Stimulated activated naive B cell treated with anti-CD40 and anti-IgM and Interleukin-4, amounts not matched to agents 10 μg/mL and 1 μg/mL and 100 μg/mL, for 72 hours (primary cell): ENCODE data around the gene MIDN.

Experiments used
- ATAC-seq, 2 donors: fragments of 150-1000 bp; cut with Tn5 transposase; replicated peaks; 2 replicates each; pipeline ENCODE4 v1.10.0; 2021; ENCODE audit warnings: moderate library complexity in 1 of 2
- DNase-seq: peaks from one replicate; pipeline ENCODE4 v3.0.0; 2021
- H3K27ac Mint-ChIP-seq: one replicate; pipeline ENCODE4 v1.8.0; 2022; ENCODE audit warnings: mild to moderate bottlenecking, mixed read lengths
- H3K27me3 Mint-ChIP-seq, 2 donors: one replicate each; pipeline ENCODE4 v1.8.0; 2022; ENCODE audit warnings: mixed read lengths in 2 of 2
- H3K36me3 Mint-ChIP-seq, 2 donors: one replicate each; pipeline ENCODE4 v1.8.0; 2022; ENCODE audit warnings: mixed read lengths in 2 of 2, mild to moderate bottlenecking in 1 of 2
- H3K4me1 Mint-ChIP-seq, 2 donors: one replicate each; pipeline ENCODE4 v1.8.0; 2022; ENCODE audit warnings: mixed read lengths in 2 of 2, mild to moderate bottlenecking in 1 of 2
- H3K4me3 Mint-ChIP-seq, 2 donors: one replicate each; pipeline ENCODE4 v1.8.0; 2022; ENCODE audit warnings: mild to moderate bottlenecking in 2 of 2, mixed read lengths in 2 of 2, moderate library complexity in 1 of 2
- H3K9me3 Mint-ChIP-seq, 2 donors: one replicate each; pipeline ENCODE4 v1.8.0; 2022; ENCODE audit warnings: mixed read lengths in 2 of 2, mild to moderate bottlenecking in 1 of 2

MIDN gene

DNA sequence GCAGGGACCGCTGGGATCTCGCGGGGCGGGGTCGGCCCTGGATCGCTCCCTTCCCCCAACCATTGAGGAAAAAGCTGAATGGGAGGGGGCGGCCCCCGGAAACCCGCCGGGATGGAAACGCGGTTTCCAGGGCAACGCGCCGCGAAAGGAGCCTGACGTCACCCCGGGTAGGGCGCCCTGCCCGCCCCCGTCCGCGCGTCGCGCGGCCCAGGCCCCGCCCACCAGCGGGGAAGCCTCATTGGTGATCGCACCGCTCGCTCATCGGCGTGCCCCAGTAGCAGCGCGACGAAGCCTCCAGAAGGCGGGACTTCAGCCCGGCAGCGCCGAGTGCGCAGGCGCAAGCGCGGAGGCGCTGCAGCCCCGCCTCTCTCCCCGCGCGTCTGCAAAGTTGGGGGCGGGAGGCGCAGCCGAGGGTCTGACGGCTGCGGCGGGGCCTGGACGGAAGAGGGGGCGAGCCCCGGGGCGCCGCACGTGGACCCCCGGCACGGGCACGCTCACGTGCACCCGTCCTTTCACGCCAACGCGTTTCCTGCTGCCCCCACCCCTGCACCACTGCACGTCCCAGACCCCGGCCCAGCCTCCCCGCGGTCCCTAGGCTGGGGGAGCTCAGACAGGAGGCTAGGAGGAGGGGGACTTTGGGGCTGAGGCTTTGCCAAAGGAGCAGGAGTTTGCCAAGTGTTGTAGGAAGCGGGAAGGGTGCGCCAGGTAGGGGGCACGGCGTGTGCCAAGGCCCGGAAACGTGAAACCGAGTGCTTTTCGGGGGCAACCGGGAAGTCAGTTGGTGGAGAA, 12.6 kb downstream of the MIDN start:
- H3K27ac Mint-ChIP-seq = peak overlapping the region; percentile 98

DNA sequence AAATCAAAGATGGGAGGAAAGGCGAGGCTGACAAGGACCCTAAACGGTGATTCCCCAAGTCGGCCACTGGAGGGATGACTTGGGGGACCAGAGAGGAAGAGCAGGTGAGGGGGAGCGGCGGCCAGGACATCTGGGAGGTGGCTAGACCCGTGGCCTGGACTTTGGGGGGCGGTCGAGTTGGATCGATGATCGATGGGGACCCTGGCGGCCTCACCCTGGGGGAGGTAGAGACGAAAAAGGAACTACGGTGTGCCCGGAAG, 13.1 kb downstream of the MIDN start:
- DNase-seq (no peak), ATAC-seq (no peak)
- Mint-ChIP-seq H3K4me3 (peak overlapping the region; percentile 92 to 97), H3K27me3 (no peaks in the 10 kb centered on the region), H3K36me3 (peaks cover 21 to 34% of the 10 kb centered on the region in 2 donors), H3K9me3 (no peaks in the 10 kb centered on the region), H3K4me1 (peaks cover 58 to 85% of the 10 kb centered on the region in 2 donors), H3K27ac (peak overlapping the region; percentile 98)

More for the DNA sequence above, 12.6 kb downstream of the MIDN start:
- ATAC-seq (peak; percentile 65 to 72), DNase-seq (peak; percentile 98)
- Mint-ChIP-seq H3K9me3 (no peaks in the 10 kb centered on the region), H3K4me3 (peak overlapping the region; percentile 92 to 97), H3K36me3 (peaks cover 21 to 34% of the 10 kb centered on the region in 2 donors), H3K4me1 (peaks cover 55 to 83% of the 10 kb centered on the region in 2 donors), H3K27me3 (no peaks in the 10 kb centered on the region)

DNA sequence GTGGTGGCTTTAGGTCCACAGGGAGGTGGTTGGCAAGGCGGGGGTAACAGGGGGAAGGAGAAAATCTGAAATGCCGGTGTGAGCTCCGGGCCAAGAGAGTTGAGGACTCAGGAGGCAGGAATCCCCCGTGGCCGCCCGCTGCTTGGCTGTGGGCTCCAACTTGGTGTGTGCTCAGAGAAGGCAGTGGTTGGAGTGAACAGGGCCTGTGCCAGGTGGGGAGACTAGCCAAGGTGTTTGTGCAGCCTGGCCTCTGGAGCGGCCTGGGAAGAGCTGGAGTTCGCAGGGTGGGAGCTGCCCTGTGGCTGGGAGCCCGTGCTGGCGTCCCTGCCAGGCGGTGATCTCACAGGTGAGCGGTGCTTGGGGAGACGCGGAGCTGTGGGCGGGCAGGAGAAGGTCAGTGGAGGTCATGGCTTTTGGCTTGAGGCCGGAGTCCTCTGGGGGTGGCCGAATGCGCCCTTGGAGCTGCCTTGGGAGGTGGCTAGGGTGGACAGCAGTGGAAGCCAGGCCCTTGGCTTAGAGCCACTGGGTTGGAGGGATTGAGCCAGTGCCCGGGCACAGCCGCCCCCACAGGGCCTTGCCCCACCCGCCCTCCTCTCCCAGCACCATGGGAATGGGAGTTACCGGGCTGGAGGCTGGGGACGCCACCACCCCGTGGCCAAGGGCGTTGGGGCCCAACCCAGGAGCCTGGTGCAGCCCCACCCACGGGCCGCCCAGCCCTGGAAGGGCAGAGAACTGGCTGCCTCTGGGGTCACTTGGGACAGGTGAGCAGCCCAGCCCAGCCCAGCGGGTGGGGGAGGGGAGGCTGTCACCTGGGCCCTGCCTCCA, 13.6 kb downstream of the MIDN start:
- Mint-ChIP-seq H3K4me3 (peak overlapping the region; percentile 92 to 97), H3K4me1 (peaks cover 59 to 86% of the 10 kb centered on the region in 2 donors)

DNA sequence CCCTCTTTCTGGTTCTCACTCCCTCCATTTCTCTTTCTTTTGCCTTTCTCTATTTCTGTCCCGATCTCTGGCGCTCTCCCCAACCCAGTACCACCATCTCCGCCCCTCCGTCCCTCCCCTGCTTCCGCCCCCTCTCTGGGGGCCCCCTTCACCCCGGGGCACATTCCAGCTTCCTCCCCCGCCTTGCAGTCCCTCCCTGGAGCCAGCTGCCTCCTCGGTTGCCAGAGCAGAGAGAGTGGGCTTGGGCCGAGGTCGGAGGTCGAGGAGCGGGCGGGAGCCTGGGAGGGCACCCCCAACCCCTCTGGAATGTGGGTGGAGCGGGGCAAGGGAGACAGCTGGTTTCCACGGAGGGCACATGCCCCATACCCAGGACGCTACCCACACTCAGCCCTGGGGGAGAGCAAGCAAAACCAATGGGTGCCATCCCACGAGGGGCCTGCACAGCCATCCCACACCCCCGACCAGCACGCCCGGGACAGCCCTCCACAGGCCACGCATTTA, 14.3 kb downstream of the MIDN start:
- peaks cover 18 to 29% of the 10 kb centered on the region in 2 donors for H3K36me3 Mint-ChIP-seq
- peaks cover 61 to 87% of the 10 kb centered on the region in 2 donors for H3K4me1 Mint-ChIP-seq
- peak overlapping the region; percentile 89 to 97 for H3K4me3 Mint-ChIP-seq
- H3K9me3 Mint-ChIP-seq = no peaks in the 10 kb centered on the region
- ATAC-seq (no peak), DNase-seq (no peak)
- peak overlapping the region; percentile 95 for H3K27ac Mint-ChIP-seq
- H3K27me3 Mint-ChIP-seq = no peaks in the 10 kb centered on the region

More for the DNA sequence above, 13.6 kb downstream of the MIDN start:
- no peaks in the 10 kb centered on the region for H3K9me3 Mint-ChIP-seq
- H3K27me3 Mint-ChIP-seq = no peaks in the 10 kb centered on the region
- peak overlapping the region; percentile 98 for H3K27ac Mint-ChIP-seq
- DNase-seq = no peak
- ATAC-seq = no peak
- peaks cover 21 to 34% of the 10 kb centered on the region in 2 donors for H3K36me3 Mint-ChIP-seq

DNA sequence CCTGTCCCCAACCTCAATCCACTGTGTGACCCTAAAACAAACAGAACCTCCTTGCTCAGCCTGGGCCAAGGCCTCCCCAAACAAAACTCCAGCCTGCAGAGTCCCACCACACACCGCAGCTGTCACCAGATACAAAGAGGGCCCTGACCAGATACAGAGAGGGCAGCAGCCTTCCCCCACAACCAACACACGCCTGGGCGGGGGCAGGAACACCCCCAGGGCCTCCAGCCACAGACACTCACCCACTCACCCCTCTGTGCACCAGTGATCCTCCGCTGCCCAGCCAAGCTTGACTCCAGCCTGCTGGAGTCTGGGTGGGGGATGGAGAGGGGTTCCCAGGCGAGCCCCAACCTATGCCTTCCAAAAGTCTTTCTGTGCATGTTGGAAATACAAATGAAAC, 14.8 kb downstream of the MIDN start:
- Mint-ChIP-seq H3K9me3 (no peaks in the 10 kb centered on the region), H3K36me3 (peaks cover 14 to 24% of the 10 kb centered on the region in 2 donors), H3K4me3 (peak overlapping the region; percentile 89 to 97), H3K27ac (peak overlapping the region; percentile 95), H3K4me1 (peaks cover 61 to 87% of the 10 kb centered on the region in 2 donors), H3K27me3 (no peaks in the 10 kb centered on the region)
- DNase-seq (no peak), ATAC-seq (no peak)

DNA sequence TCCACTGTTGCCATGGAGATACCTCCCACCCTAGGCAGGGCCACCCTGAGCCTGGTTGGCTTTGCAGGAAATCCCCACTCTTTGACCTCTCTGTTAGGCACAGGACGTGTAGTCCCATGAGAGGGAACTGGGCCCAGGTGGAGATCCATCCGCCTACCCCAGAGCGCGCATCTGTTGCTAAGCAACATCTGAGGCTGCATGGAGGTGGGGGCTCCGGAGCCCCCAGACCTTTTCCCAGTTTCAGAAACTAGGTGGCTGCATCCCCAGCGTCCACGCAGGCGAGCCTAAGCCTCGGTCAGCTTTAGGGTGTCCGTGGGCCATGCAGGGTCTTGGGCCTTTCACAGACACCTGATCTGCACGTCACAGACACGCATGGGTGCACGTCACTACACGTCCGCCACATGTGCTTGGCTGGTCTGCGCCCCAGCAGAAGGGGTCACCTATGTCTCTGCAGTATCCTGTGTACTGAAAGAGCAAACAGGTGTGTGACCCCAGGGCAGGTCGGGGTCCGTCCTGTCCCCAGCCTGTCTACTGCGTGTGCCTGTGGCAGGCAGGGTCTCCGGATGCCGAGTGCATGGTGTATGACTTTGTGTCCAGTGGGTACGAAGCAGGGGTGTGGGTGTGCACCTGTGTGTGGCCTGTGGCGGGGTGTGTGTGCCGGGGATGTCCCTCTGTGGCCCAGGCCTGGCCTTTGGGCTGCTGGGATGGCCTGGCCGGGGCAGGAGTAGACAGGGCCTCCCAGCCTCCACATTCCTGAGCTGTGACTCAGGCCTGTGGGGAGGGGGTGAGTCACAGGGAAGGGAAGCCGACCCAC, 16.6 kb downstream of the MIDN start:
- DNase-seq (peak; percentile 72), ATAC-seq (peak; percentile 10 to 12)
- peak overlapping the region; percentile 75 to 81 for H3K4me3 Mint-ChIP-seq
- H3K36me3 Mint-ChIP-seq = peaks cover 16 to 27% of the 10 kb centered on the region in 2 donors
- peak overlapping the region; percentile 95 for H3K27ac Mint-ChIP-seq
- H3K9me3 Mint-ChIP-seq = no peaks in the 10 kb centered on the region
- no peaks in the 10 kb centered on the region for H3K27me3 Mint-ChIP-seq
- H3K4me1 Mint-ChIP-seq = peaks cover 63 to 84% of the 10 kb centered on the region in 2 donors

DNA sequence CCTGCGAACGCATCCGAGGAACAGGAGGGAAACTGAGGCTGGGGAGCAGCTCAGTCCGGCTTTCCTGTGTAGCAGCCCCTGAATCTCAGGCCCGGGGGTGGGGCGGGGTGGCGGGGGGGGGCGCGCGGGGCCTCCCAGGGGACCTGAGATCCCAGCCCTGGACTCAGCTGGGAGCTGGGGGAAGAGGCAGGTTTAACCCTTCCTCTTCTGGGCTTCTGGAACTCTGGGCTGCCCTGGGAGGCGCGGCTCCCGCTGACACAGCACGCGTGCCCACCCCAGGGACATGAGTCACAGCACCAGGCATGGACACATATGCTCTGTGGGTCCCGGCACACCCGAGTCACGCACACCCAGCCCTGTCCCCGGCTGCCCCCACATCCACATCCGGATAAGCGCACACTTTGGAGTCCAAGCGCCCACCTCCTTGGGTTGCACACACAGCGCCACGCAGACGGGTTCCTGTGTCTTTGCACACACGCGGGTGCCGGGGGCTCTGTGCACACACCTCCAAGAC, 17.3 kb downstream of the MIDN start:
- Mint-ChIP-seq H3K9me3 (no peaks in the 10 kb centered on the region), H3K27me3 (no peaks in the 10 kb centered on the region), H3K4me1 (peaks cover 68 to 85% of the 10 kb centered on the region in 2 donors), H3K4me3 (peak overlapping the region; percentile 81 to 87), H3K27ac (peak overlapping the region; percentile 95), H3K36me3 (peaks cover 22 to 34% of the 10 kb centered on the region in 2 donors)
- DNase-seq = no peak
- ATAC-seq = peak; percentile 12 to 15

DNA sequence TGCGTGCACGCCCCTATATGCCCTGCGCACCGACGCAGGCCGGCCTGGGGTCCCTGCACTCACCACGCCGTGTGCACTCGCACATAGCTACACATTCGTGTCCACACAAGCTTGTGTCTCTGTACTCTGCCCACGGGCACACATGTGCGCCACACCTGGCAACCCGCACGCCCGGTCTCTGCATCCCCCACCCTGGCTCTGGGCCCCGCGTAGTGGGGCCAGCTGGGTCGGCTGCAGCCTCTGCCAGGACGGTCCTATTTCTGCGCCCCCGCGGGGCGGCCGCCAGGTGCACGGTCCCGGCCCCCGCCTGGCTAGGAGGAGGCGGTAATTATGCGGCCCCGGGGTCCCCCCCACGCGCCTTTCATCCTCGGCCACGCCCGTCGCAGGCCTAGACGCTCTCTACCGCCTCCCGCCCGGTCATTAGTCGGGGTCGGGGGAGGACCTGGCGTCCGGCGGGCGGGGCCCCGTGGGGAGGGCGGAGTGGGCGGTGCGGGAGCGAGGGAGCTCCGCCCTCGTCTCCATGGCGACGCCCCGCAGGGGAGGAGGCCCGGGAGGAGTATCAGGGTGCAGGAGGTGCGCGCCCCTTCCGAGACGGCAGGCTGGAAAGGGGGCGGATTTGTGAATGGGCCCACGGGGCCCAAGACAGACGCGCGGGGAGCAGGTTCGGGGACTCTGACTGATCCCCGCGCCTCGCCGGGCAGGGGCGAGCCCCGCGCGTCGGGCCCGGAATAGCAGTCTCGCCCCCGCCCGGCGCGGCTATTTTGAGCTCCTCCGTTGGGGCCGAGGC, 17.9 kb downstream of the MIDN start:
- Mint-ChIP-seq H3K27ac (peak overlapping the region; percentile 93), H3K27me3 (no peaks in the 10 kb centered on the region), H3K9me3 (no peaks in the 10 kb centered on the region), H3K4me1 (peaks cover 74 to 89% of the 10 kb centered on the region in 2 donors), H3K4me3 (peak overlapping the region; percentile 79 to 87), H3K36me3 (peaks cover 28 to 39% of the 10 kb centered on the region in 2 donors)
- ATAC-seq (peak; percentile 27 to 46), DNase-seq (peak; percentile 89)

DNA sequence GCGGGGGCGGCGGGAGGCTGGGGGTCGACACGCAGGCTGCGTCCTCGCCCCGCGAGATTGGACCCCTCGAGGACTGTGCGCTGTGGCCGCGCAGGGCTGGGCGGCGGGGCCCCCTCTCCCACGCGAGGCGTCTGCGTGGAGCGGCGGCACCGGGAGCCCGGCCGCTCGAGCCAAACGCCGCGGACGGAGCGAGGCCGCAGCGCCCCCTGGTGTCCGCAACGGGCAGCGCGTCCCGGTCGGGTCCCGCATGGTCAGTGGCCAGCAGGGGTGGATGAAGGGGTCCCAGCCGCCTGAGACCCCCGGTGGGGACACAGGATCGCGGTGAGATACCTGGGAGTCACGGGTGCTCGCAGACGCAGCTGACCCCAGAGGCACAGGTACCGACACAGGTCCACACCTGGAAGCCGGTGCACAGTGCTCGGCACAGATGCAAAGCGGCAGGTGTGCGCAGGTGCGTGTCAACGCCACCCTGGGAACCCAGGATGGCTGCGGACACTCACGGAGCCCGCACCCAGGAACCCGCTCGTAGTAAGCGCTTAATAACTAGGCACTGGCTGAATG, 18.6 kb downstream of the MIDN start:
- peak; percentile 74 for DNase-seq
- ATAC-seq = peak; percentile 4 to 7
- Mint-ChIP-seq H3K27ac (peak overlapping the region; percentile 91), H3K36me3 (peaks cover 26 to 40% of the 10 kb centered on the region in 2 donors), H3K4me3 (peak overlapping the region; percentile 79 to 87), H3K27me3 (no peaks in the 10 kb centered on the region), H3K9me3 (no peaks in the 10 kb centered on the region), H3K4me1 (peaks cover 74 to 89% of the 10 kb centered on the region in 2 donors)

DNA sequence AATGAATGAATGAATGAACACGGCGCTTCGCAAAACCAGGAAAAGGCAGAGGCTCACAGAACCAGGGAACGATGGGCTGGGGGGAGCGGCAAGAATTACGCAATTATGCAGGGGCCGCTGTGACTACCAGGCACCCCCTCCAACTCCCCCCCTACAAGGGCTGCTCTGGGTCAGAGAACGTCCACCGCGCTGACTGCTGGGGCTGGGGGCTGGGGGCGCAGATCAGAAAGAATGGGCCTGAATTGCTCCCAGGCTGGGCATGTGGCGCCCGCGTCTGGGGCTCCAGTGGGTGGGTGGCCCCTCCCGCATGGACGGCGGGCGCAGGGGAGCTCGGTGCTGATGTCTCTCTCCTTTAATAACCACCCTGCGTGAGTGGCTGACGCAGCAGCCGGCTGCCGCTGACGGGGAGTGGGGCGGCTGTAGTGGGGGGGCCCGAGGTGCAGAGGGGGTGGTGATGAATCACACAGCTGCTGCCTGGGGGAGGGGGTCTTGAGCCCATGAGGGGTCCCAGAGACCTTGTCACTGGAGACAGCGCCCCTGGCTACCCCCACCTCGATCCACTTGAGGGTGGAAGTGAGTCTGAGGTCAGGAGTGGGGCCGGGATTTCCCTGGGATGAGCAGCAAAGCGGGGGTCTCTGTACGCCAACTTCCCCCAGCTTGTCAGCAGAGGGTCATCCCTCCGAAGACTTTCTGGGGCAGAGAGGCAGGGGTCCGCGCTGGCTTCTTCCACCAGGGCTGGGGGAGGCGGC, 19.3 kb downstream of the MIDN start:
- H3K27me3 Mint-ChIP-seq = no peaks in the 10 kb centered on the region
- H3K27ac Mint-ChIP-seq = peak overlapping the region; percentile 91
- DNase-seq (no peak), ATAC-seq (no peak)
- peaks cover 72 to 89% of the 10 kb centered on the region in 2 donors for H3K4me1 Mint-ChIP-seq
- H3K4me3 Mint-ChIP-seq = peak overlapping the region; percentile 86 to 87
- H3K36me3 Mint-ChIP-seq = peaks cover 30 to 44% of the 10 kb centered on the region in 2 donors
- H3K9me3 Mint-ChIP-seq = no peaks in the 10 kb centered on the region

DNA sequence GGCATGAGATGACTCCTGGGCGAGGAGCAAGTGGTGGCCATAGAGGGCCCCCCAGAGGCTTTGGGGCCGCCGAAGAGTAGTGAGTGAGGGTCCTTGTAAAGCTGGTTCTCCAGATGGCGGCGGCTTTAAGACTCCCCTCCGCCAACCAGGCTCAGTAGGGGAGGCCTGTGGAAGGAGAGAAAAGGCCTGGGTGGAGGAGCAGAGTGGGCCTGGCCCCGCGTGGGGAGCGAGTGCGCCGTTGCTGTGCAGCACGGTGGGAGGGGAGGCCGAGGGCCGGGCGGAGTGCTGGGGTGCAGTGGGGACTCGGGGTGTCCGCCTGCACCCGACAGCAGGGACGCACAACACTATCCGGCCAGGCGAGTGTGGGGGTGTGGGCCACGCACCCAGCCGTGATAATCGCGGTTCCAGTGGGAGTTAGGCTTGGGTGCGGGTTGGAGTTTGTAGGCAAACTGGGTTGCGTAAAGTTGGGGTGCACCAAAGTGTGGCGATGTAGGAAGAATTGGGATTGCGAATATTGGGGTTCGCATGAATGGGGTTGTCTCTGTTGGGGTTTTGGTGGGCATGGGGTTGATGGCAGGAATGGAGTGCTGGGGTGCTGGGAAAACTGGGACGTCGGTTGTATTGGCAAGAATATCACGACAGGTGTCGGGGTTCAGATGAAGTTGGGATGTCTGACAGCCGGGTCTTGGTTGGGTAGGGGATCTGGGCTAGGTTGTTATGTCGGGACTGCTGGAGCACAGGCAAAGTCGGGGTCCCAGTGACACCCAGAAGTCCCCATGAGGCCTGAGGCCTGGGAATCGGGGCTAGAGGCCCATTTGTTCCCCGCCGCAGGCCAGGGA, 20.1 kb downstream of the MIDN start:
- Mint-ChIP-seq H3K27ac (peak overlapping the region; percentile 97), H3K9me3 (no peaks in the 10 kb centered on the region), H3K36me3 (peaks cover 37 to 46% of the 10 kb centered on the region in 2 donors)

More for the DNA sequence above, 20.1 kb downstream of the MIDN start:
- no peaks in the 10 kb centered on the region for H3K27me3 Mint-ChIP-seq
- no peak for ATAC-seq
- peak overlapping the region; percentile 86 to 87 for H3K4me3 Mint-ChIP-seq
- peaks cover 69 to 89% of the 10 kb centered on the region in 2 donors for H3K4me1 Mint-ChIP-seq
- no peak for DNase-seq
